Measurements from ENCODE around the gene NLRC5. TPM values are rescaled to one million over a fixed set of nuclear protein-coding genes. Genes with fewer than 3 reads are reported as not detected.

NLRC5 gene
- total and polyA plus RNA-seq, 2 donors (not counting 3 experiments of a cell fraction or from before 2014, with no cell fraction given), result 7.4 to 26.3 TPM

DNA sequence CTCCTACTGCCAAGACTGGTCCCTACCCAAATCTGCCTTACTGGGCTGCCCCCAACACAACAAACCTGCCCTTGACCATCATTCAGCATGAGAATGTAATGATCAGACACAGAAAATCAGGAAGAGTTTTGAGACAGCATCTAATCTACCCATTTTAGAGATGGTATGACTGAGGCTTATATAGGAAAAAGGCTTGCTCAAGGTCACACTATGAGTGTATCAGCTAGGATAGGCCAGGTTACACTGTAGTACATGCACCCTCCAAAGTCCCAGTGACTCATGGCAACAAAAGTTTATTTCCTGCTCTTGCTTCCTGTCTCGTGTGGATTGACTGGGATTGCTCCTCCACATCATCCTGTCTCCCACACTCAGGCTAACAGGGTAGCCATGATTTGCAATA lies 27.9 kb downstream of the NLRC5 start:
- dilution Hi-C loops (cut with MboI; ENCODE audit: extremely low pct_ligation_motif_present, low sequenced_read_pairs), result no loop called here
- peak; percentile 67 for DNase-seq (ENCODE audit: low read depth, low spot score)

DNA sequence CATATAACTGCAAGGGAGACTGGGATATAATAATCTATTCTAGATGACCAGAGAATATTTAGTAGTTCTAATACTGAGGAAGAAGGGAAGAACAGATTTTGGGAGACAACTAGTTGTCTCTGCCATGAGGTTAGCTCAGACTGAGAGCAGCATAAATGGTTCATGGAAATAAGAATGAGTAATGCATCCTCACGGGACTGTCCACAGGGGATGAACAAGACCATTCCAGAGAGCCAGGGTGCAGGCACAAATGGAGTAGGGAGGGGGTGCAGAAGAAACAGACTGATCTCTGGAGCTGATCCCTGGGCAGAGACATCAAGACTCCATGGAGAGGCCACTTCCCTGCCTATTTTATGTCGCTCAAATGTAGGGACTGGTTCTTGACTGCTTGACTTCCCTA lies 30.4 kb downstream of the NLRC5 start:
- Histone ChIP-seq H3K27me3 (ENCODE audit: control insufficient read depth in 2 of 2, insufficient read depth in 2 of 2, low read length in 2 of 2) (no peaks in the 10 kb centered on the region), H3K4me3 (replicated peaks in 1 of 3; ENCODE audit: insufficient read depth in 1 of 3, low read depth in 1 of 3, low read length in 3 of 3) (no peak overlapping the region), H3K9me1 (replicated peaks; ENCODE audit: control insufficient read depth, extremely low read depth, insufficient read depth, low read length) (no peaks in the 10 kb centered on the region), H3K27ac (ENCODE audit: insufficient read depth, low read depth, low read length) (no peak overlapping the region), H3K9me3 (replicated peaks; ENCODE audit: control insufficient read depth, insufficient read depth, low read length) (no peaks in the 10 kb centered on the region), H3K79me2 (ENCODE audit: control insufficient read depth, insufficient read depth, low read length) (no peaks in the 10 kb centered on the region), H4K20me1 (replicated peaks; ENCODE audit: control insufficient read depth, extremely low read depth, insufficient read depth, low read length) (no peaks in the 10 kb centered on the region), H2AFZ (ENCODE audit: low read depth, low read length) (no peak overlapping the region), H3K36me3 (ENCODE audit: control insufficient read depth in 2 of 2, extremely low read depth in 1 of 2, insufficient read depth in 2 of 2, low read length in 2 of 2) (no peaks in the 10 kb centered on the region), H3K9ac (replicated peaks; ENCODE audit: extremely low read depth, insufficient read depth, low read length) (no peak overlapping the region), H3K4me2 (ENCODE audit: insufficient read depth, low read length) (no peak overlapping the region), H3K4me1 (ENCODE audit: control insufficient read depth, extremely low read depth, insufficient read depth, low read length) (peaks cover 9% of the 10 kb centered on the region)
- ChIA-PET POLR2A (no interaction called here), CTCF (interaction anchor here (0.9 to 1.0 kb wide), 3 partner anchors 12 to 55 kb away, joined by 3 read pairs; no protein-coding TSS in a partner anchor)
- no peak for DNase-seq (ENCODE audit: low read depth, low spot score)
- no peak for FAIRE-seq
- intact Hi-C loops (cut with micrococcal nuclease), result no loop called here
- no TSS peak for BruUV-seq (replicated peaks)
- dilution Hi-C loops (cut with MboI; ENCODE audit: extremely low pct_ligation_motif_present, low sequenced_read_pairs), result no loop called here
- no peak for TF ChIP-seq POLR2AphosphoS5 (IDR thresholded peaks at IDR 0.05; ENCODE audit: insufficient read depth, low read depth, low read length)
- TF ChIP-seq GATA2 (IDR thresholded peaks at IDR 0.05; ENCODE audit: insufficient read depth, insufficient read length, low read depth, low read length), result no peak
- TF ChIP-seq, protein P1, sequence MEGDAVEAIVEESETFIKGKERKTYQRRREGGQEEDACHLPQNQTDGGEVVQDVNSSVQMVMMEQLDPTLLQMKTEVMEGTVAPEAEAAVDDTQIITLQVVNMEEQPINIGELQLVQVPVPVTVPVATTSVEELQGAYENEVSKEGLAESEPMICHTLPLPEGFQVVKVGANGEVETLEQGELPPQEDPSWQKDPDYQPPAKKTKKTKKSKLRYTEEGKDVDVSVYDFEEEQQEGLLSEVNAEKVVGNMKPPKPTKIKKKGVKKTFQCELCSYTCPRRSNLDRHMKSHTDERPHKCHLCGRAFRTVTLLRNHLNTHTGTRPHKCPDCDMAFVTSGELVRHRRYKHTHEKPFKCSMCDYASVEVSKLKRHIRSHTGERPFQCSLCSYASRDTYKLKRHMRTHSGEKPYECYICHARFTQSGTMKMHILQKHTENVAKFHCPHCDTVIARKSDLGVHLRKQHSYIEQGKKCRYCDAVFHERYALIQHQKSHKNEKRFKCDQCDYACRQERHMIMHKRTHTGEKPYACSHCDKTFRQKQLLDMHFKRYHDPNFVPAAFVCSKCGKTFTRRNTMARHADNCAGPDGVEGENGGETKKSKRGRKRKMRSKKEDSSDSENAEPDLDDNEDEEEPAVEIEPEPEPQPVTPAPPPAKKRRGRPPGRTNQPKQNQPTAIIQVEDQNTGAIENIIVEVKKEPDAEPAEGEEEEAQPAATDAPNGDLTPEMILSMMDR (IDR thresholded peaks at IDR 0.05; ENCODE audit: extremely low read depth in 1 of 2, insufficient read depth in 1 of 2, low read depth in 1 of 2, low read length in 2 of 2), result no peak
- TF ChIP-seq JUN (IDR thresholded peaks at IDR 0.05; ENCODE audit: borderline replicate concordance, insufficient read depth, insufficient read length, low read depth), result no peak
- no peak for TF ChIP-seq EZH2 (IDR thresholded peaks at IDR 0.05; ENCODE audit: borderline replicate concordance, low read depth, low read length, severe bottlenecking)
- no peak for TF ChIP-seq POLR2A (IDR thresholded peaks at IDR 0.05; ENCODE audit: low read depth, low read length)

More for the DNA sequence above, 27.9 kb downstream of the NLRC5 start:
- Histone ChIP-seq H3K4me2 (ENCODE audit: insufficient read depth, low read length) (no peak overlapping the region), H3K9ac (replicated peaks; ENCODE audit: extremely low read depth, insufficient read depth, low read length) (no peak overlapping the region), H2AFZ (ENCODE audit: low read depth, low read length) (no peak overlapping the region), H3K4me3 (replicated peaks in 1 of 3; ENCODE audit: insufficient read depth in 1 of 3, low read depth in 1 of 3, low read length in 3 of 3) (no peak overlapping the region), H3K79me2 (ENCODE audit: control insufficient read depth, insufficient read depth, low read length) (no peaks in the 10 kb centered on the region), H3K9me3 (replicated peaks; ENCODE audit: control insufficient read depth, insufficient read depth, low read length) (no peaks in the 10 kb centered on the region), H3K27ac (ENCODE audit: insufficient read depth, low read depth, low read length) (peak overlapping the region; percentile 56), H3K36me3 (ENCODE audit: control insufficient read depth in 2 of 2, extremely low read depth in 1 of 2, insufficient read depth in 2 of 2, low read length in 2 of 2) (no peaks in the 10 kb centered on the region), H3K9me1 (replicated peaks; ENCODE audit: control insufficient read depth, extremely low read depth, insufficient read depth, low read length) (no peaks in the 10 kb centered on the region), H3K4me1 (ENCODE audit: control insufficient read depth, extremely low read depth, insufficient read depth, low read length) (peaks cover 14% of the 10 kb centered on the region), H3K27me3 (ENCODE audit: control insufficient read depth in 2 of 2, insufficient read depth in 2 of 2, low read length in 2 of 2) (no peaks in the 10 kb centered on the region), H4K20me1 (replicated peaks; ENCODE audit: control insufficient read depth, extremely low read depth, insufficient read depth, low read length) (no peaks in the 10 kb centered on the region)
- ChIA-PET CTCF (no interaction called here), POLR2A (no interaction called here)
- BruUV-seq (replicated peaks), result no TSS peak
- intact Hi-C loops (cut with micrococcal nuclease), result no loop called here
- TF ChIP-seq FOS (IDR thresholded peaks at IDR 0.05; ENCODE audit: borderline replicate concordance, insufficient read depth, low read length) (peak; percentile 81), POLR2AphosphoS5 (IDR thresholded peaks at IDR 0.05; ENCODE audit: insufficient read depth, low read depth, low read length) (peak; percentile 28), GATA2 (IDR thresholded peaks at IDR 0.05; ENCODE audit: insufficient read depth, insufficient read length, low read depth, low read length) (no peak), EZH2 (IDR thresholded peaks at IDR 0.05; ENCODE audit: borderline replicate concordance, low read depth, low read length, severe bottlenecking) (no peak), JUN (IDR thresholded peaks at IDR 0.05; ENCODE audit: borderline replicate concordance, insufficient read depth, insufficient read length, low read depth) (peak; percentile 75)
- peak; percentile 46 for FAIRE-seq

Measured in endothelial cell of umbilical vein (primary cell).